ENCODE results near the gene FES.

GRCh38 chr15:90836296-90836871 lies 47.9 kb upstream of the FES start:
- no peak for TF ChIP-seq SUZ12 (IDR thresholded peaks at IDR 0.05)
- TF ChIP-seq ELF4 (IDR thresholded peaks at IDR 0.05), result no peak
- TF ChIP-seq SP1 (IDR thresholded peaks at IDR 0.05), result no peak
- no peak for TF ChIP-seq FOXK2 (IDR thresholded peaks at IDR 0.05)
- no peak for TF ChIP-seq ZNF384 (IDR thresholded peaks at IDR 0.05)
- TF ChIP-seq LEF1 (IDR thresholded peaks at IDR 0.05; ENCODE audit: borderline replicate concordance), result no peak
- no peak for TF ChIP-seq HDGF (IDR thresholded peaks at IDR 0.05; ENCODE audit: borderline replicate concordance)
- TF ChIP-seq BHLHE40 (IDR thresholded peaks at IDR 0.05; ENCODE audit: borderline replicate concordance), result no peak
- no peak for TF ChIP-seq ARNT (IDR thresholded peaks at IDR 0.05)
- TF ChIP-seq FOXA1 (IDR thresholded peaks at IDR 0.05), result no peak
- no peak for TF ChIP-seq TARDBP (IDR thresholded peaks at IDR 0.05)
- TF ChIP-seq PKNOX1 (IDR thresholded peaks at IDR 0.05), result no peak
- TF ChIP-seq NFRKB (IDR thresholded peaks at IDR 0.05), result no peak

All from HEK293T (cell line).